Neural progenitor cell (in vitro differentiated cells): ENCODE results near the gene TLE7. TPM values are rescaled to one million over a fixed set of nuclear protein-coding genes. Genes with fewer than 3 reads are reported as not detected.

Experiments used
- DNase-seq: peaks from one replicate; pipeline ENCODE4 v3.0.0-alpha.2; 2016; ENCODE audit warnings: low spot score
- H2AFZ ChIP-seq: fragments of 200-600 bp; sonication (generic); replicated peaks from 2 replicates; pipeline ENCODE4 v1.6.1; 2016; ENCODE audit warnings: antibody characterized with exemption
- H3F3A ChIP-seq: fragments of 200-600 bp; sonication (generic); 2 replicates; pipeline ENCODE4 v1.6.1; 2016; ENCODE audit warnings: antibody characterized with exemption, low read depth
- H3K27ac ChIP-seq: fragments of 200-600 bp; sonication (generic); 2 replicates; pipeline ENCODE4 v1.5.1; 2016; ENCODE audit warnings: mild to moderate bottlenecking
- H3K27me3 ChIP-seq: fragments of 200-600 bp; sonication (generic); 2 replicates; pipeline ENCODE4 v1.6.1; 2016; ENCODE audit warnings: mild to moderate bottlenecking, moderate library complexity
- H3K36me3 ChIP-seq: fragments of 200-600 bp; sonication (generic); 2 replicates; pipeline ENCODE4 v1.5.1; 2016
- H3K4me1 ChIP-seq: fragments of 200-600 bp; sonication (generic); 2 replicates; pipeline ENCODE4 v1.6.1; 2016; ENCODE audit warnings: mixed run types
- H3K4me2 ChIP-seq: fragments of 200-600 bp; sonication (generic); 2 replicates; pipeline ENCODE4 v1.6.1; 2016
- H3K4me3 ChIP-seq: fragments of 200-600 bp; sonication (generic); 2 replicates; pipeline ENCODE4 v1.5.1; 2016
- H3K79me2 ChIP-seq: fragments of 200-600 bp; sonication (generic); 2 replicates; pipeline ENCODE4 v1.6.1; 2016; ENCODE audit warnings: low read depth
- H3K9ac ChIP-seq: fragments of 200-600 bp; sonication (generic); 2 replicates; pipeline ENCODE4 v1.6.1; 2016
- H3K9me3 ChIP-seq: fragments of 200-600 bp; sonication (generic); 2 replicates; pipeline ENCODE4 v1.5.1; 2016; ENCODE audit warnings: low read depth
- H4K20me1 ChIP-seq: fragments of 200-600 bp; sonication (generic); 2 replicates; pipeline ENCODE4 v1.6.1; 2016; ENCODE audit warnings: low read depth
- H3K27ac Mint-ChIP-seq: 3 replicates; pipeline ENCODE4 v1.8.0; 2021; ENCODE audit warnings: mixed read lengths
- H3K27me3 Mint-ChIP-seq: 2 replicates; pipeline ENCODE4 v1.8.0; 2022; ENCODE audit warnings: low read depth, mild to moderate bottlenecking, inconsistent platforms, moderate library complexity, mixed read lengths; ENCODE audit not compliant: insufficient read depth
- H3K36me3 Mint-ChIP-seq: 3 replicates; pipeline ENCODE4 v1.8.0; 2021; ENCODE audit warnings: mixed read lengths
- H3K4me1 Mint-ChIP-seq: 3 replicates; pipeline ENCODE4 v1.8.0; 2021; ENCODE audit warnings: mixed read lengths
- H3K4me3 Mint-ChIP-seq: 3 replicates; pipeline ENCODE4 v1.8.0; 2021; ENCODE audit warnings: mild to moderate bottlenecking, moderate library complexity, mixed read lengths
- H3K9me3 Mint-ChIP-seq: 3 replicates; pipeline ENCODE4 v1.8.0; 2020; ENCODE audit warnings: mixed read lengths
- CTCF ChIP-seq: fragments of 200-600 bp; sonication (generic); IDR thresholded peaks from 2 replicates; pipeline ENCODE4 v1.5.1; 2017; ENCODE audit warnings: antibody characterized with exemption, mild to moderate bottlenecking
- EZH2 ChIP-seq: fragments of 200-600 bp; sonication (generic); IDR thresholded peaks from 2 replicates; pipeline ENCODE4 v1.6.1; 2017; ENCODE audit warnings: antibody characterized with exemption, mild to moderate bottlenecking, moderate library complexity
- EZH2phosphoT487 ChIP-seq: fragments of 200-600 bp; sonication (generic); IDR thresholded peaks from 2 replicates; pipeline ENCODE4 v1.6.1; 2017; ENCODE audit warnings: antibody characterized with exemption
- total RNA-seq: library from RNA; depleted of rRNA; stranded (reverse); fragments of >200 nt; gene quantifications from 2 replicates; pipeline ENCODE4 v1.2.3, GENCODE V29; 2015; ENCODE audit warnings: low replicate concordance

The TLE7 gene
- total RNA-seq, 1 donor from 2014 or later, result not detected

- H3K79me2 ChIP-seq, result no peaks in the 10 kb centered on the region
Measured at GRCh38 chr16:71473891-71474290, 32.0 kb upstream of the TLE7 start.

GRCh38 chr16:71472931-71473330, 31.1 kb upstream of the TLE7 start:
- H3K9me3 ChIP-seq, result no peaks in the 10 kb centered on the region
- no peak overlapping the region for H3K4me3 ChIP-seq
- no peaks in the 10 kb centered on the region for H3K4me1 Mint-ChIP-seq
- H3K4me3 Mint-ChIP-seq, result no peak overlapping the region
- H3K27ac Mint-ChIP-seq, result no peak overlapping the region
- H3K9me3 Mint-ChIP-seq, result no peaks in the 10 kb centered on the region
- no peak overlapping the region for H3K27ac ChIP-seq
- no peak overlapping the region for H3K4me2 ChIP-seq
- no peak for TF ChIP-seq EZH2phosphoT487
- no peak for TF ChIP-seq CTCF
- no peak for TF ChIP-seq EZH2
- no peaks in the 10 kb centered on the region for H3K36me3 ChIP-seq
- H3K36me3 Mint-ChIP-seq, result no peaks in the 10 kb centered on the region
- DNase-seq, result no peak
- H3K9ac ChIP-seq, result no peak overlapping the region
- no peaks in the 10 kb centered on the region for H3K27me3 Mint-ChIP-seq
- peaks cover 12% of the 10 kb centered on the region for H4K20me1 ChIP-seq
- no peak overlapping the region for H2AFZ ChIP-seq
- no peaks in the 10 kb centered on the region for H3K27me3 ChIP-seq
- H3F3A ChIP-seq, result no peaks in the 10 kb centered on the region
- no peaks in the 10 kb centered on the region for H3K4me1 ChIP-seq
- H3K79me2 ChIP-seq, result no peaks in the 10 kb centered on the region

More at GRCh38 chr16:71473891-71474290, 32.0 kb upstream of the TLE7 start:
- Histone ChIP-seq H3K9me3 (no peaks in the 10 kb centered on the region), H3K4me2 (no peak overlapping the region), H3K27me3 (no peaks in the 10 kb centered on the region), H4K20me1 (peaks cover 3% of the 10 kb centered on the region), H3K27ac (no peak overlapping the region), H3F3A (no peaks in the 10 kb centered on the region), H2AFZ (no peak overlapping the region), H3K4me1 (no peaks in the 10 kb centered on the region), H3K4me3 (no peak overlapping the region), H3K36me3 (no peaks in the 10 kb centered on the region), H3K9ac (no peak overlapping the region)
- no peaks in the 10 kb centered on the region for H3K9me3 Mint-ChIP-seq
- TF ChIP-seq CTCF (no peak), EZH2 (no peak), EZH2phosphoT487 (no peak)
- H3K4me3 Mint-ChIP-seq, result no peak overlapping the region
- H3K27ac Mint-ChIP-seq, result no peak overlapping the region
- no peaks in the 10 kb centered on the region for H3K4me1 Mint-ChIP-seq
- no peak for DNase-seq
- H3K36me3 Mint-ChIP-seq, result no peaks in the 10 kb centered on the region
- H3K27me3 Mint-ChIP-seq, result no peaks in the 10 kb centered on the region

GRCh38 chr16:71472051-71472450, 30.2 kb upstream of the TLE7 start:
- H3F3A ChIP-seq, result no peaks in the 10 kb centered on the region
- no peak overlapping the region for H3K27ac Mint-ChIP-seq

More at GRCh38 chr16:71472051-71472450, 30.2 kb upstream of the TLE7 start:
- no peak overlapping the region for H3K4me2 ChIP-seq
- H3K9me3 ChIP-seq, result no peaks in the 10 kb centered on the region
- H3K27me3 ChIP-seq, result no peaks in the 10 kb centered on the region
- H3K36me3 ChIP-seq, result no peaks in the 10 kb centered on the region
- no peak overlapping the region for H3K27ac ChIP-seq
- peaks cover 17% of the 10 kb centered on the region for H4K20me1 ChIP-seq
- H3K79me2 ChIP-seq, result no peaks in the 10 kb centered on the region
- Mint-ChIP-seq H3K4me1 (no peaks in the 10 kb centered on the region), H3K36me3 (no peaks in the 10 kb centered on the region), H3K4me3 (no peak overlapping the region), H3K9me3 (no peaks in the 10 kb centered on the region), H3K27me3 (no peaks in the 10 kb centered on the region)
- H2AFZ ChIP-seq, result no peak overlapping the region
- no peak overlapping the region for H3K4me3 ChIP-seq
- H3K9ac ChIP-seq, result no peak overlapping the region
- DNase-seq, result no peak
- no peak for TF ChIP-seq EZH2
- TF ChIP-seq EZH2phosphoT487, result no peak
- no peak for TF ChIP-seq CTCF
- H3K4me1 ChIP-seq, result no peaks in the 10 kb centered on the region
